Neural progenitor cell (in vitro differentiated cells): ENCODE results near the gene CIAO3. TPM values are rescaled to one million over a fixed set of nuclear protein-coding genes. Genes with fewer than 3 reads are reported as not detected.

Experiments used
- DNase-seq: peaks from one replicate; pipeline ENCODE4 v3.0.0-alpha.2; 2016; ENCODE audit warnings: low spot score
- H2AFZ ChIP-seq: fragments of 200-600 bp; sonication (generic); replicated peaks from 2 replicates; pipeline ENCODE4 v1.6.1; 2016; ENCODE audit warnings: antibody characterized with exemption
- H3F3A ChIP-seq: fragments of 200-600 bp; sonication (generic); 2 replicates; pipeline ENCODE4 v1.6.1; 2016; ENCODE audit warnings: antibody characterized with exemption, low read depth
- H3K27ac ChIP-seq: fragments of 200-600 bp; sonication (generic); 2 replicates; pipeline ENCODE4 v1.5.1; 2016; ENCODE audit warnings: mild to moderate bottlenecking
- H3K27me3 ChIP-seq: fragments of 200-600 bp; sonication (generic); 2 replicates; pipeline ENCODE4 v1.6.1; 2016; ENCODE audit warnings: mild to moderate bottlenecking, moderate library complexity
- H3K36me3 ChIP-seq: fragments of 200-600 bp; sonication (generic); 2 replicates; pipeline ENCODE4 v1.5.1; 2016
- H3K4me1 ChIP-seq: fragments of 200-600 bp; sonication (generic); 2 replicates; pipeline ENCODE4 v1.6.1; 2016; ENCODE audit warnings: mixed run types
- H3K4me2 ChIP-seq: fragments of 200-600 bp; sonication (generic); 2 replicates; pipeline ENCODE4 v1.6.1; 2016
- H3K4me3 ChIP-seq: fragments of 200-600 bp; sonication (generic); 2 replicates; pipeline ENCODE4 v1.5.1; 2016
- H3K79me2 ChIP-seq: fragments of 200-600 bp; sonication (generic); 2 replicates; pipeline ENCODE4 v1.6.1; 2016; ENCODE audit warnings: low read depth
- H3K9ac ChIP-seq: fragments of 200-600 bp; sonication (generic); 2 replicates; pipeline ENCODE4 v1.6.1; 2016
- H3K9me3 ChIP-seq: fragments of 200-600 bp; sonication (generic); 2 replicates; pipeline ENCODE4 v1.5.1; 2016; ENCODE audit warnings: low read depth
- H4K20me1 ChIP-seq: fragments of 200-600 bp; sonication (generic); 2 replicates; pipeline ENCODE4 v1.6.1; 2016; ENCODE audit warnings: low read depth
- H3K27ac Mint-ChIP-seq: 3 replicates; pipeline ENCODE4 v1.8.0; 2021; ENCODE audit warnings: mixed read lengths
- H3K27me3 Mint-ChIP-seq: 2 replicates; pipeline ENCODE4 v1.8.0; 2022; ENCODE audit warnings: low read depth, mild to moderate bottlenecking, inconsistent platforms, moderate library complexity, mixed read lengths; ENCODE audit not compliant: insufficient read depth
- H3K36me3 Mint-ChIP-seq: 3 replicates; pipeline ENCODE4 v1.8.0; 2021; ENCODE audit warnings: mixed read lengths
- H3K4me1 Mint-ChIP-seq: 3 replicates; pipeline ENCODE4 v1.8.0; 2021; ENCODE audit warnings: mixed read lengths
- H3K4me3 Mint-ChIP-seq: 3 replicates; pipeline ENCODE4 v1.8.0; 2021; ENCODE audit warnings: mild to moderate bottlenecking, moderate library complexity, mixed read lengths
- H3K9me3 Mint-ChIP-seq: 3 replicates; pipeline ENCODE4 v1.8.0; 2020; ENCODE audit warnings: mixed read lengths
- EZH2 ChIP-seq: fragments of 200-600 bp; sonication (generic); IDR thresholded peaks from 2 replicates; pipeline ENCODE4 v1.6.1; 2017; ENCODE audit warnings: antibody characterized with exemption, mild to moderate bottlenecking, moderate library complexity
- EZH2phosphoT487 ChIP-seq: fragments of 200-600 bp; sonication (generic); IDR thresholded peaks from 2 replicates; pipeline ENCODE4 v1.6.1; 2017; ENCODE audit warnings: antibody characterized with exemption
- total RNA-seq: library from RNA; depleted of rRNA; stranded (reverse); fragments of >200 nt; gene quantifications from 2 replicates; pipeline ENCODE4 v1.2.3, GENCODE V29; 2015; ENCODE audit warnings: low replicate concordance
- TF ChIP-seq, protein P1 (sequence below): fragments of 200-600 bp; sonication (generic); IDR thresholded peaks from 2 replicates; pipeline ENCODE4 v1.5.1; 2017; ENCODE audit warnings: antibody characterized with exemption, mild to moderate bottlenecking

CIAO3 gene
- total RNA-seq, 1 donor from 2014 or later = 20.5 TPM

DNA sequence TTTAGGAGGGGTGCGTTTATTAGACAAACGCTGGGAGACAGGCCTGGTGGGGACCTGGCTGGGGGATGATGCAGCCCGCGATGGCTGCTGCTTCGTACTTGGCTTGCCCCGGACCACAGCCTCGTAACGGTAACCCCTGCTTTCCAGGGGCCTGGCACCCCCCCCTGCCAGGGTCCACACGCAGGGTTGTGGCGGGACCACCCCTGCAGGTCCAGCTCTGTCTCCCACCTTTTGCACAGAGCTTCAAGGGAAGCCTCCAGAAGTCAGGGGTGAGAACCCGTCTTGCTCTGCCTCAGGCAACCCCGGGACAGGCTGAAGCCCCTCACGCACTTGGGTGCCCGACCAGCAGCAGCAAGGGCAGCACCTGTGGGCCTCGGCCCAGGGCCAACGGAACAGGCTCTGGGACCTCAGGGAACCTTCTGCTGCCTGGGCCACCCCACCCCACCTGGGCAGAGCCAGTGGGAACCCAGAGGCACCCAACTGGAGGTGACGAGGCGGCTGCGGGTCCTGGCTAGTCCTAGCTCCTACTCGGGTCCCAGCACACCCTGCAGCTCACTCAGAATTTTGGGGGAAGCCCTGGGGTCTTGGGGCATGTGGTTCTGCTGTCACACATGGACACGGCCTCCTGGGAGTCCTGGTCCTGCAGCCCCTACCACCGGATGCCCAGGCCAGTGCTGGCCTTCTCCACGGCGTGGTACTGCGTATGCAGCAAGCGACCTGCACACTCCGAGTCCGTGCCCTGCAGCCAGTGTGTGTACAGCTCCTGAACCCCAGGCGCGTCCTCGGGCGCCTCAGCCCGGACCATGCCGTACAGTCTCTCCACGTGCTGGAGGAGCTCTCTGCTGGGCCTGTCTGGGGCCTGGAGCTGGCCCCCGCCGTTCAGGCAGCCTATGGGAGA is 10.8 kb downstream of the CIAO3 start:
- no peak overlapping the region for H3K4me3 ChIP-seq
- H3K4me2 ChIP-seq = no peak overlapping the region
- no peaks in the 10 kb centered on the region for H3K36me3 Mint-ChIP-seq
- peaks cover 30% of the 10 kb centered on the region for H3F3A ChIP-seq
- no peak for DNase-seq
- peaks cover 8% of the 10 kb centered on the region for H3K4me1 ChIP-seq
- no peaks in the 10 kb centered on the region for H3K79me2 ChIP-seq
- no peak overlapping the region for H3K9ac ChIP-seq
- no peak overlapping the region for H3K4me3 Mint-ChIP-seq
- no peaks in the 10 kb centered on the region for H3K9me3 Mint-ChIP-seq
- peaks cover 45% of the 10 kb centered on the region for H3K27me3 ChIP-seq
- H4K20me1 ChIP-seq = peaks cover 20% of the 10 kb centered on the region
- no peak overlapping the region for H3K27ac Mint-ChIP-seq
- no peak overlapping the region for H3K27ac ChIP-seq
- TF ChIP-seq, protein P1, sequence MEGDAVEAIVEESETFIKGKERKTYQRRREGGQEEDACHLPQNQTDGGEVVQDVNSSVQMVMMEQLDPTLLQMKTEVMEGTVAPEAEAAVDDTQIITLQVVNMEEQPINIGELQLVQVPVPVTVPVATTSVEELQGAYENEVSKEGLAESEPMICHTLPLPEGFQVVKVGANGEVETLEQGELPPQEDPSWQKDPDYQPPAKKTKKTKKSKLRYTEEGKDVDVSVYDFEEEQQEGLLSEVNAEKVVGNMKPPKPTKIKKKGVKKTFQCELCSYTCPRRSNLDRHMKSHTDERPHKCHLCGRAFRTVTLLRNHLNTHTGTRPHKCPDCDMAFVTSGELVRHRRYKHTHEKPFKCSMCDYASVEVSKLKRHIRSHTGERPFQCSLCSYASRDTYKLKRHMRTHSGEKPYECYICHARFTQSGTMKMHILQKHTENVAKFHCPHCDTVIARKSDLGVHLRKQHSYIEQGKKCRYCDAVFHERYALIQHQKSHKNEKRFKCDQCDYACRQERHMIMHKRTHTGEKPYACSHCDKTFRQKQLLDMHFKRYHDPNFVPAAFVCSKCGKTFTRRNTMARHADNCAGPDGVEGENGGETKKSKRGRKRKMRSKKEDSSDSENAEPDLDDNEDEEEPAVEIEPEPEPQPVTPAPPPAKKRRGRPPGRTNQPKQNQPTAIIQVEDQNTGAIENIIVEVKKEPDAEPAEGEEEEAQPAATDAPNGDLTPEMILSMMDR = no peak
- TF ChIP-seq EZH2phosphoT487 (no peak), EZH2 (no peak)
- no peaks in the 10 kb centered on the region for H3K4me1 Mint-ChIP-seq
- no peaks in the 10 kb centered on the region for H3K9me3 ChIP-seq
- H3K27me3 Mint-ChIP-seq = peaks cover 7% of the 10 kb centered on the region
- H3K36me3 ChIP-seq = no peaks in the 10 kb centered on the region
- no peak overlapping the region for H2AFZ ChIP-seq

DNA sequence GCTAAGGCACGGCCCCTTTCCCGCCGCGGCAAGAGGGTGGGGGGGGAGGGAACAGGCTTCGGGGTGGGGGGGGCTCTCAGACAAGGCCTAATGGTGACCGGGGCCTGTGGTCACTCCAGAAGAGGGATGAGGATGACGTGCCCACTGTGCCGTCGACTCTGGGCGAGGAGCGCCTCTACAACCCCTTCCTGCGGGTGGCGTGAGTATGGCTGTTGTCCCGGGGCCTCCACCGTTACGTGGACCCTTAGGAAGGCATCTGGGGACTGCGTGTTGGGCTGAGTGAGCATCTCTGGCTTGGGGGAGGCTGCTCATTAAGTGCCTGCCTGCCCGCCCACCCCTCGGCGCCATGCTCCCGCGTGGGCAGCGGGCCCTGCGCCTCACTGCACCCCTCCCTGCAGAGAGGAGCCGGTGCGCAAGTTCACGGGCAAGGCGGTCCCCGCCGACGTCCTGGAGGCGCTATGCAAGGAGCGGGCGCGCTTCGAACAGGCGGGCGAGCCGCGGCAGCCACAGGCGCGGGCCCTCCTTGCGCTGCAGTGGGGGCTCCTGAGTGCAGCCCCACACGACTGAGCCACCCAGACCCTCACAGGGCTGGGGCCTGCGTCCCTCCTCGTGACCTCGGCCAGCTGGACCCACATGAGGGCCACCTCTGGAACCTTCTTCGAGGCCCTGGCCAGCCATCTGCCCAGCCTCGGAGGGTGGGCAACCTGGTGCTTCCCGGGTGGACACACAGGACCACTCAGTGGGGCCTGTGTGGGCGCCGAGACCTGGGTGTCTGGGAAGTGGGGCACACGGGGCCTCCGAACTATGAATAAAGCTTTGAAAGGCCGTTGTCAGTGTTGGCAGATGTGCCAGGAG is 11.7 kb downstream of the CIAO3 start:
- H3K4me1 Mint-ChIP-seq = no peaks in the 10 kb centered on the region
- Histone ChIP-seq H3K27ac (no peak overlapping the region), H3K4me1 (peaks cover 8% of the 10 kb centered on the region), H3K4me2 (peak overlapping the region; percentile 92), H2AFZ (no peak overlapping the region), H3F3A (peaks cover 33% of the 10 kb centered on the region), H3K27me3 (peaks cover 45% of the 10 kb centered on the region), H3K36me3 (no peaks in the 10 kb centered on the region), H3K79me2 (no peaks in the 10 kb centered on the region), H3K9ac (no peak overlapping the region), H3K9me3 (no peaks in the 10 kb centered on the region), H3K4me3 (peak overlapping the region; percentile 43), H4K20me1 (peaks cover 20% of the 10 kb centered on the region)
- no peak for DNase-seq
- H3K27ac Mint-ChIP-seq = no peak overlapping the region
- TF ChIP-seq, protein P1 = no peak
- TF ChIP-seq EZH2phosphoT487 (no peak), EZH2 (no peak)
- H3K27me3 Mint-ChIP-seq = peaks cover 7% of the 10 kb centered on the region
- H3K4me3 Mint-ChIP-seq = peak overlapping the region; percentile 38
- H3K36me3 Mint-ChIP-seq = no peaks in the 10 kb centered on the region
- H3K9me3 Mint-ChIP-seq = no peaks in the 10 kb centered on the region

DNA sequence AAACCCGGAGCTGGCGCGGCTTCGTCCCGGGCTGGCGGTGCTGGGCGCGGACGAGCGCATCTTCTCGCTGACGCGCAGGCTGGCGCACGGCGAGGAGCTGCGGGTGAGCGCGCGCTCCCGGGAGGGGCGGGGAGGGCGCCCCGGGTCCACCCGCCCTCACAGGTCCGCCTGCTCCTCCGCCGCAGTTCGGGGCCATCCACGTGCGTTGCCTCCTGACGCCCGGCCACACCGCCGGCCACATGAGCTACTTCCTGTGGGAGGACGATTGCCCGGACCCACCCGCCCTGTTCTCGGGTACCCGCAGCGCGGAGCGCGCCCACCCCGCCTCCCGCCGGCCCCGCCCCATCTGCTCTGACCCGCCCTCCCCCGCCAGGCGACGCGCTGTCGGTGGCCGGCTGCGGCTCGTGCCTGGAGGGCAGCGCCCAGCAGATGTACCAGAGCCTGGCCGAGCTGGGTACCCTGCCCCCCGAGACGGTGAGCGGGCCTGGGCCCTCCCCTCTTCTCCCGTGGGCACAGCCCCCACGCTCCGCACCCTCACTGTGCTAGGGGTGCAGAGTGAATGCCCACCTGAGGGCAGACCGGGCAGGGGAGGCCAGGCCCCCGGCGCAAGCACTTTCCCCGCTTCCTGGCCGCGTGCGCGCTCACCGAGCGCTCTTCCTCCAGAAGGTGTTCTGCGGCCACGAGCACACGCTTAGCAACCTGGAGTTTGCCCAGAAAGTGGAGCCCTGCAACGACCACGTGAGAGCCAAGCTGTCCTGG is 12.5 kb downstream of the CIAO3 start:
- peaks cover 45% of the 10 kb centered on the region for H3K27me3 ChIP-seq
- H3K36me3 Mint-ChIP-seq = no peaks in the 10 kb centered on the region
- no peak overlapping the region for H2AFZ ChIP-seq
- no peak overlapping the region for H3K27ac Mint-ChIP-seq
- no peaks in the 10 kb centered on the region for H3K79me2 ChIP-seq
- peaks cover 8% of the 10 kb centered on the region for H3K4me1 ChIP-seq
- peak; percentile 72 for DNase-seq
- TF ChIP-seq EZH2 = no peak
- peak; percentile 2 for TF ChIP-seq EZH2phosphoT487
- TF ChIP-seq, protein P1 = no peak
- peak overlapping the region; percentile 38 for H3K4me3 Mint-ChIP-seq
- peaks cover 33% of the 10 kb centered on the region for H3F3A ChIP-seq
- H3K4me3 ChIP-seq = peak overlapping the region; percentile 43
- H3K9me3 Mint-ChIP-seq = no peaks in the 10 kb centered on the region
- H3K4me2 ChIP-seq = peak overlapping the region; percentile 92
- no peak overlapping the region for H3K27ac ChIP-seq
- H3K9me3 ChIP-seq = no peaks in the 10 kb centered on the region
- H3K4me1 Mint-ChIP-seq = no peaks in the 10 kb centered on the region
- no peak overlapping the region for H3K9ac ChIP-seq
- peaks cover 7% of the 10 kb centered on the region for H3K27me3 Mint-ChIP-seq
- peaks cover 20% of the 10 kb centered on the region for H4K20me1 ChIP-seq
- H3K36me3 ChIP-seq = no peaks in the 10 kb centered on the region
